ENCODE data around the gene TPGS1.
A peak's percentile ranks its signal among the peaks of the same experiment; 100 is the strongest.

TPGS1 gene

GRCh38 chr19:485583-486236 lies 21.6 kb upstream of the TPGS1 start:
- DNase-seq (ENCODE audit: low spot score): no peak
- TF ChIP-seq CTCF (IDR thresholded peaks at IDR 0.05; ENCODE audit: extremely low read depth, missing control alignments): no peak

GRCh38 chr19:488505-489417 lies 18.5 kb upstream of the TPGS1 start:
- no peak for TF ChIP-seq CTCF (IDR thresholded peaks at IDR 0.05; ENCODE audit: extremely low read depth, missing control alignments)
- DNase-seq (ENCODE audit: low spot score): peak; percentile 100

GRCh38 chr19:489418-490196 lies 17.7 kb upstream of the TPGS1 start:
- no peak for TF ChIP-seq CTCF (IDR thresholded peaks at IDR 0.05; ENCODE audit: extremely low read depth, missing control alignments)
- peak; percentile 67 for DNase-seq (ENCODE audit: low spot score)

GRCh38 chr19:491146-491741 lies 16.1 kb upstream of the TPGS1 start:
- TF ChIP-seq CTCF (IDR thresholded peaks at IDR 0.05; ENCODE audit: extremely low read depth, missing control alignments): no peak

GRCh38 chr19:492091-492531 lies 15.2 kb upstream of the TPGS1 start:
- TF ChIP-seq CTCF (IDR thresholded peaks at IDR 0.05; ENCODE audit: extremely low read depth, missing control alignments): no peak
- DNase-seq (ENCODE audit: low spot score): no peak

More at GRCh38 chr19:491146-491741, 16.1 kb upstream of the TPGS1 start:
- DNase-seq (ENCODE audit: low spot score): no peak

- TF ChIP-seq CTCF (IDR thresholded peaks at IDR 0.05; ENCODE audit: extremely low read depth, missing control alignments): no peak
- no peak for DNase-seq (ENCODE audit: low spot score)
Observed at GRCh38 chr19:493391-494170, 13.7 kb upstream of the TPGS1 start.

Data from GM20000 (cell line).